HL-60 (cell line): Measurements from ENCODE around the gene KCNC3.
"Not testable (repeated sequence)": the region's sequence is repeated elsewhere in the genome, so short reads cannot be mapped to it uniquely, and the experiment has no call there.

Experiments used
- DNase-seq, 2 experiments: peaks; one replicate each; pipeline ENCODE4 v3.0.0-alpha.2; 2010 to 2020; ENCODE audit warnings: low read depth in 1 of 2, low spot score in 1 of 2
- H3K27ac ChIP-seq: fragments of 250-450 bp; sonication (Bioruptor Pico); replicated peaks from 2 replicates; pipeline ENCODE4 v1.5.1; 2020; ENCODE audit warnings: mild to moderate bottlenecking, moderate library complexity
- H3K27me3 ChIP-seq: fragments of 250-450 bp; sonication (Bioruptor Pico); 2 replicates; pipeline ENCODE4 v1.5.1; 2021; ENCODE audit warnings: mild to moderate bottlenecking, moderate library complexity; ENCODE audit not compliant: insufficient read depth, poor library complexity, severe bottlenecking
- H3K4me3 ChIP-seq: replicated peaks from 2 replicates; pipeline ENCODE4 v1.5.1; 2011; ENCODE audit warnings: mild to moderate bottlenecking, control low read depth, low read length; ENCODE audit not compliant: insufficient read depth
- CTCF ChIP-seq: IDR thresholded peaks from one replicate; pipeline ENCODE4 v1.5.1; 2011; ENCODE audit warnings: low read length, control low read depth, inconsistent platforms; ENCODE audit not compliant: insufficient read depth
- GABPA ChIP-seq: IDR thresholded peaks from 2 replicates; pipeline ENCODE4 v1.6.1; 2012; ENCODE audit warnings: low read depth
- POLR2AphosphoS5 ChIP-seq: IDR thresholded peaks from 2 replicates; pipeline ENCODE4 v1.6.1; 2012; ENCODE audit warnings: low read depth
- SPI1 ChIP-seq: IDR thresholded peaks from 2 replicates; pipeline ENCODE4 v1.6.1; 2012; ENCODE audit warnings: low read depth, mild to moderate bottlenecking, borderline replicate concordance
- TF ChIP-seq, protein P1 (sequence below): IDR thresholded peaks from 2 replicates; pipeline ENCODE4 v1.6.1; 2012; ENCODE audit warnings: low read depth; ENCODE audit not compliant: insufficient replicate concordance

KCNC3 gene

GRCh38 chr19:50356691-50357177 is 27.6 kb upstream of the KCNC3 start:
- no peak for DNase-seq
- Histone ChIP-seq H3K27ac (no peak overlapping the region), H3K4me3 (no peak overlapping the region), H3K27me3 (peaks cover 11% of the 10 kb centered on the region)
- TF ChIP-seq, protein P1, sequence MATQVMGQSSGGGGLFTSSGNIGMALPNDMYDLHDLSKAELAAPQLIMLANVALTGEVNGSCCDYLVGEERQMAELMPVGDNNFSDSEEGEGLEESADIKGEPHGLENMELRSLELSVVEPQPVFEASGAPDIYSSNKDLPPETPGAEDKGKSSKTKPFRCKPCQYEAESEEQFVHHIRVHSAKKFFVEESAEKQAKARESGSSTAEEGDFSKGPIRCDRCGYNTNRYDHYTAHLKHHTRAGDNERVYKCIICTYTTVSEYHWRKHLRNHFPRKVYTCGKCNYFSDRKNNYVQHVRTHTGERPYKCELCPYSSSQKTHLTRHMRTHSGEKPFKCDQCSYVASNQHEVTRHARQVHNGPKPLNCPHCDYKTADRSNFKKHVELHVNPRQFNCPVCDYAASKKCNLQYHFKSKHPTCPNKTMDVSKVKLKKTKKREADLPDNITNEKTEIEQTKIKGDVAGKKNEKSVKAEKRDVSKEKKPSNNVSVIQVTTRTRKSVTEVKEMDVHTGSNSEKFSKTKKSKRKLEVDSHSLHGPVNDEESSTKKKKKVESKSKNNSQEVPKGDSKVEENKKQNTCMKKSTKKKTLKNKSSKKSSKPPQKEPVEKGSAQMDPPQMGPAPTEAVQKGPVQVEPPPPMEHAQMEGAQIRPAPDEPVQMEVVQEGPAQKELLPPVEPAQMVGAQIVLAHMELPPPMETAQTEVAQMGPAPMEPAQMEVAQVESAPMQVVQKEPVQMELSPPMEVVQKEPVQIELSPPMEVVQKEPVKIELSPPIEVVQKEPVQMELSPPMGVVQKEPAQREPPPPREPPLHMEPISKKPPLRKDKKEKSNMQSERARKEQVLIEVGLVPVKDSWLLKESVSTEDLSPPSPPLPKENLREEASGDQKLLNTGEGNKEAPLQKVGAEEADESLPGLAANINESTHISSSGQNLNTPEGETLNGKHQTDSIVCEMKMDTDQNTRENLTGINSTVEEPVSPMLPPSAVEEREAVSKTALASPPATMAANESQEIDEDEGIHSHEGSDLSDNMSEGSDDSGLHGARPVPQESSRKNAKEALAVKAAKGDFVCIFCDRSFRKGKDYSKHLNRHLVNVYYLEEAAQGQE, result no peak

- not testable (repeated sequence) for H3K27ac ChIP-seq, H3K4me3 ChIP-seq
- peaks cover 10% of the 10 kb centered on the region for H3K27me3 ChIP-seq
Measured at GRCh38 chr19:50353487-50353880, 24.3 kb upstream of the KCNC3 start.

GRCh38 chr19:50352242-50352641 is 23.1 kb upstream of the KCNC3 start:
- no peak overlapping the region for H3K27ac ChIP-seq
- DNase-seq, result no peak

More at GRCh38 chr19:50353487-50353880, 24.3 kb upstream of the KCNC3 start:
- DNase-seq, result not testable (repeated sequence)

GRCh38 chr19:50349277-50350057 is 20.3 kb upstream of the KCNC3 start:
- DNase-seq, result no peak
- Histone ChIP-seq H3K27me3 (no peaks in the 10 kb centered on the region), H3K27ac (no peak overlapping the region), H3K4me3 (no peak overlapping the region)
- TF ChIP-seq CTCF (no peak), POLR2AphosphoS5 (no peak), SPI1 (no peak), GABPA (no peak)
- TF ChIP-seq, protein P1, result no peak

More at GRCh38 chr19:50352242-50352641, 23.1 kb upstream of the KCNC3 start:
- Histone ChIP-seq H3K27me3 (no peaks in the 10 kb centered on the region), H3K4me3 (no peak overlapping the region)
- TF ChIP-seq GABPA (no peak), SPI1 (no peak), CTCF (no peak), POLR2AphosphoS5 (no peak)
- TF ChIP-seq, protein P1, result no peak

DNA sequence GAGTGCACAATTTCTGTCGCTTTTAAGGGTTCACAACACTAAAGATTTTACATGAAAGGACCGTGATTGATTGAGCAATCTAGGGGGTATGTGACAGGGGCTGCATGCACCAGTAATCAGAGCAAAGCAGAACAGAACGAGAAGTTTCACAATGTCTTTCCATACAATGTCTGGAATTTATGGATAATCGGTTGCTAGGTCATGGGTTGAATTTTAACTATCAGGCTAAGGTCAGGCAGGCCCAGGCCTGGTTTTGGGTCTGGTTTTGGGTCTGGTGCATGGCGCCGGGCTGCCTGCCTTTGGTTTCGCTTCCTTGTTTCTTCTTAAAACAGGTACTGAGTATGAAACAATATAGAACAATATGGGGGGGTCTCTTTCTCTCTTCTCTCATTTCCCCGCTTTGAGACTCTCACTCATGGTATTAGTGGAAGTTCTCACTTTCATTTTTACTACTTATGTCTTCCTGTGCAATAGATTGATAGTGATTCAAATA is 18.0 kb upstream of the KCNC3 start:
- not testable (repeated sequence) for H3K27ac ChIP-seq, DNase-seq, H3K27me3 ChIP-seq, H3K4me3 ChIP-seq
